ENCODE data around the gene SDK2.

DNA sequence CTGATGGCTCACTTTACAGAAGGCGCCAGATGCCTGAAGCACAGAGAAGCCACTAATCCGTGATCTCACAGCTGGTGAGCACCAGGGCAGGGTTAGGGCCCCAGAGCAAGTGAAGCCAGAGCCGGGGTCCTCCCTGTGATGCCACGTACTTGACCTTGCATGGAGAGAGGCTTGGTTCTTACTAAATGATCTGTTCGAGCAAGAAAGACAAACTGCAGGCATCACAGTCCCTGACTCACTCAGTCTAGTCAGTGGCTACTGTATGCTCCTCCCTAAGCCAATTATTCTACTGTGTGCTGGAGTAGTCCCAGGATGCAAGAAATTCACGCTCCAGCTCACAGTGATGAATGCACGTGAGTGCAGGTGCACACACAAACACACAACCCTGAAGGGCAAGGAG is 55.4 kb downstream of the SDK2 start:
- TF ChIP-seq, protein P1, sequence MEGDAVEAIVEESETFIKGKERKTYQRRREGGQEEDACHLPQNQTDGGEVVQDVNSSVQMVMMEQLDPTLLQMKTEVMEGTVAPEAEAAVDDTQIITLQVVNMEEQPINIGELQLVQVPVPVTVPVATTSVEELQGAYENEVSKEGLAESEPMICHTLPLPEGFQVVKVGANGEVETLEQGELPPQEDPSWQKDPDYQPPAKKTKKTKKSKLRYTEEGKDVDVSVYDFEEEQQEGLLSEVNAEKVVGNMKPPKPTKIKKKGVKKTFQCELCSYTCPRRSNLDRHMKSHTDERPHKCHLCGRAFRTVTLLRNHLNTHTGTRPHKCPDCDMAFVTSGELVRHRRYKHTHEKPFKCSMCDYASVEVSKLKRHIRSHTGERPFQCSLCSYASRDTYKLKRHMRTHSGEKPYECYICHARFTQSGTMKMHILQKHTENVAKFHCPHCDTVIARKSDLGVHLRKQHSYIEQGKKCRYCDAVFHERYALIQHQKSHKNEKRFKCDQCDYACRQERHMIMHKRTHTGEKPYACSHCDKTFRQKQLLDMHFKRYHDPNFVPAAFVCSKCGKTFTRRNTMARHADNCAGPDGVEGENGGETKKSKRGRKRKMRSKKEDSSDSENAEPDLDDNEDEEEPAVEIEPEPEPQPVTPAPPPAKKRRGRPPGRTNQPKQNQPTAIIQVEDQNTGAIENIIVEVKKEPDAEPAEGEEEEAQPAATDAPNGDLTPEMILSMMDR (IDR thresholded peaks at IDR 0.05; ENCODE audit: insufficient read depth, low read depth, low read length) = no peak
- TF ChIP-seq EZH2 (IDR thresholded peaks at IDR 0.05; ENCODE audit: insufficient read depth, low read length) = no peak
